ENCODE results near the gene C1orf167.

Gene C1orf167

DNA sequence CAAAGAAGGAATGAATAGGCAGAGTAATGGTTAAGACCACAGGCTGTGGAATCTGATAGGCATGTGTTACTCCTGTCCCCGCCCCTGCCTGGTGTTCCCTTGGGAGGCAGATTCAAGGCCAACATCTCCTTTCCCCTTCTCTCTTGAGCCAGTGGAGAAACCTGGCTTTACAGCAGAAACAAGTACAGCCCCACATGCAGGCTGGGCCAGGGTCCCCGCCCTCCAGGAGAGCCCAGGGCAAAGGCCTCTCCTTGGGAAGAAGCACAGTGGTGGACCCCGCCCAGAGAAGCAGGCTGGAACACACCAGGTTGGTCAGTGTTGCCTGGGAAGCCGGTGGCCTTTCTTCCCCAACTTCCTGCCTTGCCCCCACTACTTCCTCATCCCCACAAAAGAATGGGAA is 6.8 kb downstream of the C1orf167 start:
- no peaks in the 10 kb centered on the region for H3K36me3 ChIP-seq (ENCODE audit: control insufficient read depth, insufficient read depth, low read length)
- no peaks in the 10 kb centered on the region for H3K4me1 ChIP-seq
- no peak overlapping the region for H3K27ac ChIP-seq
- no peaks in the 10 kb centered on the region for H3K9me3 ChIP-seq (ENCODE audit: control insufficient read depth, low read length)
- no peak for TF ChIP-seq CTCF (IDR thresholded peaks at IDR 0.05)
- no peak overlapping the region for H3K4me2 ChIP-seq (ENCODE audit: low read length)
- no peak overlapping the region for H2AFZ ChIP-seq
- no peaks in the 10 kb centered on the region for H3K79me2 ChIP-seq
- H3K9ac ChIP-seq, result no peak overlapping the region
- H3K4me3 ChIP-seq (ENCODE audit: low read depth, low read length), result no peak overlapping the region
- no peaks in the 10 kb centered on the region for H3K27me3 ChIP-seq (ENCODE audit: control insufficient read depth, insufficient read depth, low read length)

DNA sequence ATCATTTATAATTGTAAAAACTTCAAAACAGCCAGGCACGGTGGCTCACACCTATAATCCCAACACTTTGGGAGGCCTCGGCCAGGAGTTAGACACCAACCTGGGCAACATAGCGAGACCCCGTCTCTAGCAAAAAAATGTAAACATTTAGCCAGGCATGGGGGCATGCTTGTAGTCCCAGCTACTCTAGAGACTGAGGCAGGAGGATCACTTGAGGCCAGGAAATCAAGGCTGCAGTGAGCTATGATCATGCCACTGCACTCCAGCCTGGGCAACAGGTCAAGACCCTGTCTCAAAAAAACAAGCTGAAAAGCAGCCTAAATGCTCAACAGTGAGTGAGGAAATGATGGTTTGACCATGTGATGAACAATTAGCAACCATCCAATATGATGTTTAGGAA is 7.3 kb downstream of the C1orf167 start:
- H3K9me3 ChIP-seq (ENCODE audit: control insufficient read depth, low read length), result no peaks in the 10 kb centered on the region
- H3K27me3 ChIP-seq (ENCODE audit: control insufficient read depth, insufficient read depth, low read length), result no peaks in the 10 kb centered on the region
- H3K27ac ChIP-seq, result no peak overlapping the region
- TF ChIP-seq CTCF (IDR thresholded peaks at IDR 0.05), result no peak
- no peak overlapping the region for H3K4me3 ChIP-seq (ENCODE audit: low read depth, low read length)
- H3K79me2 ChIP-seq, result no peaks in the 10 kb centered on the region
- H3K36me3 ChIP-seq (ENCODE audit: control insufficient read depth, insufficient read depth, low read length), result no peaks in the 10 kb centered on the region
- no peak overlapping the region for H3K4me2 ChIP-seq (ENCODE audit: low read length)
- no peak overlapping the region for H3K9ac ChIP-seq
- no peaks in the 10 kb centered on the region for H3K4me1 ChIP-seq
- no peak overlapping the region for H2AFZ ChIP-seq

DNA sequence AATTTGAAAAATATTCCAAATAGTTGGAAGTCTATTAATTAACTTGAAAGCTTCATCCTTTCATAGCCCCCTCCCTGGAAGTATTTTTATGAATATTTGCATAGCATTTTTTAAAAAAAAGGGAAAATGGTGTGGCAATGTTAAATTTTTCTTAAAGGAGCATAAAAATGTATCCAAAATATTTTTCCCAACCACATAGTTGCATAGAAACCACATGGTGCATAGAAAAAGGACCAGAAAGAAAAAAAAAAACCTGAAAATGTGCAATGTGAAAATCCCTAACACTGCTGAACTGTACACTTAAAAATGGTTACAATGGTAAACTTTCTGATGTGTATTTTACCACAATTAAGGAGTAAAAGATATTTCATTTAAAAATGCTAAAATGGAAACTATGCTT is 8.0 kb downstream of the C1orf167 start:
- Histone ChIP-seq H3K4me1 (no peaks in the 10 kb centered on the region), H3K79me2 (no peaks in the 10 kb centered on the region), H3K9ac (no peak overlapping the region), H3K4me2 (ENCODE audit: low read length) (no peak overlapping the region), H3K27me3 (ENCODE audit: control insufficient read depth, insufficient read depth, low read length) (no peaks in the 10 kb centered on the region), H3K4me3 (ENCODE audit: low read depth, low read length) (no peak overlapping the region), H2AFZ (no peak overlapping the region), H3K9me3 (ENCODE audit: control insufficient read depth, low read length) (no peaks in the 10 kb centered on the region), H3K27ac (no peak overlapping the region), H3K36me3 (ENCODE audit: control insufficient read depth, insufficient read depth, low read length) (no peaks in the 10 kb centered on the region)
- TF ChIP-seq CTCF (IDR thresholded peaks at IDR 0.05), result no peak

GRCh38 chr1:11771481-11772043 is 9.6 kb downstream of the C1orf167 start:
- Histone ChIP-seq H3K27ac (no peak overlapping the region), H3K27me3 (ENCODE audit: control insufficient read depth, insufficient read depth, low read length) (no peaks in the 10 kb centered on the region), H2AFZ (no peak overlapping the region), H3K9ac (no peak overlapping the region), H3K36me3 (ENCODE audit: control insufficient read depth, insufficient read depth, low read length) (no peaks in the 10 kb centered on the region), H3K4me2 (ENCODE audit: low read length) (no peak overlapping the region), H3K4me1 (no peaks in the 10 kb centered on the region), H3K79me2 (no peaks in the 10 kb centered on the region), H3K4me3 (ENCODE audit: low read depth, low read length) (no peak overlapping the region), H3K9me3 (ENCODE audit: control insufficient read depth, low read length) (no peaks in the 10 kb centered on the region)
- TF ChIP-seq CTCF (IDR thresholded peaks at IDR 0.05), result no peak

DNA sequence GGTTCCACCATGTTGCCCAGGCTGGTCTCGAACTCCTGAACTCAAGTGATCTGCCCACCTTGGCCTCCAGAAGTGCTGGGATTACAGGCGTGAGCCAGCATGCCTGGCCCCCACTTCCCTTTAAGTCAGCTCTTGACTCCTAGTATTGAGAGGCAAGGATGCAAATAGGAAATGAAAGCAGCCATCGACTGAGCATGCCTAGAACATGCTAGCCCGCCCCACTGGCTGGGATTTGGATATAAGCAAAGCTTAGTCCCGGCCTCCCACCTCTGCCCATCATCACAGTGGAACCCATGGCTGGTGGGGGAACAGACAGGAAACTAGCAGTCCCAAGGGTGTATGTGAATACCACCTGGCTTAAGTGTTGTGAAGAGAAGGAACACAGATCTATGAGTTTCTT is 10.5 kb downstream of the C1orf167 start:
- H3K4me3 ChIP-seq (ENCODE audit: low read depth, low read length), result no peak overlapping the region
- H3K9ac ChIP-seq, result no peak overlapping the region
- no peaks in the 10 kb centered on the region for H3K27me3 ChIP-seq (ENCODE audit: control insufficient read depth, insufficient read depth, low read length)
- H3K4me1 ChIP-seq, result no peaks in the 10 kb centered on the region
- H2AFZ ChIP-seq, result no peak overlapping the region
- H3K27ac ChIP-seq, result no peak overlapping the region
- no peaks in the 10 kb centered on the region for H3K79me2 ChIP-seq
- TF ChIP-seq CTCF (IDR thresholded peaks at IDR 0.05), result no peak
- no peak overlapping the region for H3K4me2 ChIP-seq (ENCODE audit: low read length)
- no peaks in the 10 kb centered on the region for H3K9me3 ChIP-seq (ENCODE audit: control insufficient read depth, low read length)
- H3K36me3 ChIP-seq (ENCODE audit: control insufficient read depth, insufficient read depth, low read length), result no peaks in the 10 kb centered on the region

All from parathyroid adenoma (tissue), 2 donors.